ENCODE data around the gene OR1L1. TPM values are rescaled to one million over a fixed set of nuclear protein-coding genes. Genes with fewer than 3 reads are reported as not detected.

The OR1L1 gene
- total RNA-seq, 1 donor from 2014 or later: not detected

- H3K4me2 ChIP-seq (ENCODE audit: low read length): no peak overlapping the region
- Mint-ChIP-seq H3K27me3 (ENCODE audit: low read depth, unreplicated experiment) (no peaks in the 10 kb centered on the region), H3K4me1 (ENCODE audit: low read depth, unreplicated experiment) (no peaks in the 10 kb centered on the region), H3K36me3 (ENCODE audit: low read depth, unreplicated experiment) (no peaks in the 10 kb centered on the region), H3K27ac (ENCODE audit: unreplicated experiment) (no peak overlapping the region), H3K9me3 (ENCODE audit: unreplicated experiment) (no peaks in the 10 kb centered on the region), H3K4me3 (ENCODE audit: unreplicated experiment) (no peak overlapping the region)
- H3K9ac ChIP-seq (ENCODE audit: low read length): no peak overlapping the region
- DNase-seq (ENCODE audit: low read depth) (no peak), FAIRE-seq (no peak)
- H3K27me3 ChIP-seq (ENCODE audit: insufficient read depth, low read length): no peaks in the 10 kb centered on the region
- H3K27ac ChIP-seq (ENCODE audit: low read depth, low read length): no peak overlapping the region
- TF ChIP-seq EZH2 (IDR thresholded peaks at IDR 0.05; ENCODE audit: insufficient read depth, low read length) (no peak), CTCF (IDR thresholded peaks at IDR 0.05; ENCODE audit: insufficient read depth, low read depth, low read length) (no peak)
- no peaks in the 10 kb centered on the region for H3K9me3 ChIP-seq (ENCODE audit: insufficient read depth, low read depth, low read length)
- H2AFZ ChIP-seq (ENCODE audit: low read depth, low read length): no peak overlapping the region
- no peaks in the 10 kb centered on the region for H3K4me1 ChIP-seq (ENCODE audit: insufficient read depth, low read length)
- H3K4me3 ChIP-seq (ENCODE audit: insufficient read depth, low read depth, low read length): no peak overlapping the region
- no peaks in the 10 kb centered on the region for H3K79me2 ChIP-seq (ENCODE audit: insufficient read depth, low read length)
- no peaks in the 10 kb centered on the region for H4K20me1 ChIP-seq (ENCODE audit: insufficient read depth, low read length)
- H3K36me3 ChIP-seq (ENCODE audit: insufficient read depth, low read length): no peaks in the 10 kb centered on the region
Measured at GRCh38 chr9:122642226-122642625, 19.3 kb upstream of the OR1L1 start.

- Histone ChIP-seq H3K36me3 (ENCODE audit: insufficient read depth, low read length) (no peaks in the 10 kb centered on the region), H2AFZ (ENCODE audit: low read depth, low read length) (no peak overlapping the region), H3K4me2 (ENCODE audit: low read length) (no peak overlapping the region), H4K20me1 (ENCODE audit: insufficient read depth, low read length) (no peaks in the 10 kb centered on the region), H3K9me3 (ENCODE audit: insufficient read depth, low read depth, low read length) (no peaks in the 10 kb centered on the region), H3K27ac (ENCODE audit: low read depth, low read length) (no peak overlapping the region), H3K27me3 (ENCODE audit: insufficient read depth, low read length) (no peaks in the 10 kb centered on the region), H3K9ac (ENCODE audit: low read length) (no peak overlapping the region), H3K4me3 (ENCODE audit: insufficient read depth, low read depth, low read length) (no peak overlapping the region), H3K4me1 (ENCODE audit: insufficient read depth, low read length) (no peaks in the 10 kb centered on the region), H3K79me2 (ENCODE audit: insufficient read depth, low read length) (no peaks in the 10 kb centered on the region)
- DNase-seq (ENCODE audit: low read depth) (no peak), FAIRE-seq (no peak)
- Mint-ChIP-seq H3K4me3 (ENCODE audit: unreplicated experiment) (no peak overlapping the region), H3K27ac (ENCODE audit: unreplicated experiment) (no peak overlapping the region), H3K36me3 (ENCODE audit: low read depth, unreplicated experiment) (no peaks in the 10 kb centered on the region), H3K9me3 (ENCODE audit: unreplicated experiment) (peaks cover 3% of the 10 kb centered on the region), H3K27me3 (ENCODE audit: low read depth, unreplicated experiment) (no peaks in the 10 kb centered on the region), H3K4me1 (ENCODE audit: low read depth, unreplicated experiment) (no peaks in the 10 kb centered on the region)
- no peak for TF ChIP-seq EZH2 (IDR thresholded peaks at IDR 0.05; ENCODE audit: insufficient read depth, low read length)
- TF ChIP-seq CTCF (IDR thresholded peaks at IDR 0.05; ENCODE audit: insufficient read depth, low read depth, low read length): no peak
Measured at GRCh38 chr9:122656378-122656777, 5.1 kb upstream of the OR1L1 start.

GRCh38 chr9:122657527-122657926 is 4.0 kb upstream of the OR1L1 start, which contains the start of gene OR1B1:
OR1B1 (minus strand) TSS chr9:122657627.
- Histone ChIP-seq H3K9me3 (ENCODE audit: insufficient read depth, low read depth, low read length) (no peaks in the 10 kb centered on the region), H2AFZ (ENCODE audit: low read depth, low read length) (no peak within 1 kb of the TSS), H3K4me3 (ENCODE audit: insufficient read depth, low read depth, low read length) (no peak within 1 kb of the TSS), H3K27me3 (ENCODE audit: insufficient read depth, low read length) (no peaks in the 10 kb centered on the region), H3K36me3 (ENCODE audit: insufficient read depth, low read length) (no peaks in the 10 kb centered on the region), H3K79me2 (ENCODE audit: insufficient read depth, low read length) (no peaks in the 10 kb centered on the region), H4K20me1 (ENCODE audit: insufficient read depth, low read length) (no peaks in the 10 kb centered on the region), H3K4me2 (ENCODE audit: low read length) (no peak within 1 kb of the TSS), H3K4me1 (ENCODE audit: insufficient read depth, low read length) (no peaks in the 10 kb centered on the region), H3K9ac (ENCODE audit: low read length) (no peak within 1 kb of the TSS), H3K27ac (ENCODE audit: low read depth, low read length) (no peak within 1 kb of the TSS)
- peaks cover 2% of the 10 kb centered on the region for H3K27me3 Mint-ChIP-seq (ENCODE audit: low read depth, unreplicated experiment)
- TF ChIP-seq EZH2 (IDR thresholded peaks at IDR 0.05; ENCODE audit: insufficient read depth, low read length): no peak
- no peak for TF ChIP-seq CTCF (IDR thresholded peaks at IDR 0.05; ENCODE audit: insufficient read depth, low read depth, low read length)
- no peaks in the 10 kb centered on the region for H3K36me3 Mint-ChIP-seq (ENCODE audit: low read depth, unreplicated experiment)
- peaks cover 5% of the 10 kb centered on the region for H3K9me3 Mint-ChIP-seq (ENCODE audit: unreplicated experiment)
- no peak within 1 kb of the TSS for H3K4me3 Mint-ChIP-seq (ENCODE audit: unreplicated experiment)
- FAIRE-seq (no peak), DNase-seq (ENCODE audit: low read depth) (no peak)
- no peaks in the 10 kb centered on the region for H3K4me1 Mint-ChIP-seq (ENCODE audit: low read depth, unreplicated experiment)
- H3K27ac Mint-ChIP-seq (ENCODE audit: unreplicated experiment): no peak within 1 kb of the TSS
